Neuronal stem cell (in vitro differentiated cells): ENCODE data around the gene ANKRD62.
A peak's percentile ranks its signal among the peaks of the same experiment; 100 is the strongest.

Source experiments
- DNase-seq: peaks from one replicate; pipeline ENCODE4 v3.0.0-alpha.2; 2013; ENCODE audit warnings: low spot score
- H2AFZ ChIP-seq: one replicate; pipeline ENCODE4 v1.6.1; 2013; ENCODE audit warnings: mild to moderate bottlenecking, low read length, inconsistent platforms
- H2AK5ac ChIP-seq: 2 replicates; pipeline ENCODE4 v1.6.1; 2013; ENCODE audit warnings: low read depth, mild to moderate bottlenecking, inconsistent platforms, low read length, moderate library complexity, mixed read lengths
- H2BK120ac ChIP-seq: 2 replicates; pipeline ENCODE4 v1.6.1; 2013; ENCODE audit warnings: low read depth, mild to moderate bottlenecking, inconsistent platforms, low read length, moderate library complexity, mixed read lengths
- H2BK12ac ChIP-seq: one replicate; pipeline ENCODE4 v1.6.1; 2013; ENCODE audit warnings: low read length, inconsistent platforms
- H2BK15ac ChIP-seq: 2 replicates; pipeline ENCODE4 v1.6.1; 2013; ENCODE audit warnings: mild to moderate bottlenecking, low read length, inconsistent platforms, mixed read lengths
- H2BK5ac ChIP-seq: one replicate; pipeline ENCODE4 v1.6.1; 2013; ENCODE audit warnings: inconsistent platforms, mild to moderate bottlenecking, low read length, moderate library complexity
- H3K14ac ChIP-seq: one replicate; pipeline ENCODE4 v1.6.1; 2013; ENCODE audit warnings: low read length, inconsistent platforms
- H3K18ac ChIP-seq: 2 replicates; pipeline ENCODE4 v1.6.1; 2013; ENCODE audit warnings: low read length, inconsistent platforms
- H3K23ac ChIP-seq: 2 replicates; pipeline ENCODE4 v1.6.1; 2013; ENCODE audit warnings: low read depth, mild to moderate bottlenecking, mixed read lengths, low read length, inconsistent platforms; ENCODE audit not compliant: poor library complexity
- H3K27ac ChIP-seq: replicated peaks from 3 replicates; pipeline ENCODE4 v1.5.1; 2013; ENCODE audit warnings: low read length, inconsistent platforms
- H3K27me3 ChIP-seq, 3 experiments: 2 replicates each; pipeline ENCODE4 v1.6.1; 2013; ENCODE audit warnings: low read length in 3 of 3, mild to moderate bottlenecking in 2 of 3, inconsistent platforms in 1 of 3, low read depth in 1 of 3, mixed read lengths in 1 of 3, moderate library complexity in 1 of 3; ENCODE audit not compliant: control insufficient read depth in 3 of 3, insufficient read depth in 3 of 3
- H3K36me3 ChIP-seq, 2 donors: replicated peaks in 1 of 2; 2 replicates each; pipeline ENCODE4 v1.6.1; 2013; ENCODE audit warnings: low read length in 2 of 2; ENCODE audit not compliant: control insufficient read depth in 2 of 2, insufficient read depth in 2 of 2
- H3K4ac ChIP-seq: 2 replicates; pipeline ENCODE4 v1.6.1; 2013; ENCODE audit warnings: inconsistent platforms, mild to moderate bottlenecking, low read length, moderate library complexity
- H3K4me1 ChIP-seq, 2 donors: 1 replicate in 1 of 2; 2 replicates in 1 of 2; pipeline ENCODE4 v1.6.1; 2013; ENCODE audit warnings: low read length in 2 of 2, low read depth in 1 of 2; ENCODE audit not compliant: control insufficient read depth in 2 of 2, insufficient read depth in 1 of 2
- H3K4me2 ChIP-seq: one replicate; pipeline ENCODE4 v1.6.1; 2013; ENCODE audit warnings: mild to moderate bottlenecking, low read length, inconsistent platforms; ENCODE audit not compliant: insufficient read depth, poor library complexity, severe bottlenecking
- H3K4me3 ChIP-seq, 2 donors: 2 replicates each; pipeline ENCODE4 v1.5.1; 2013; ENCODE audit warnings: low read length in 2 of 2, mild to moderate bottlenecking in 2 of 2, inconsistent platforms in 1 of 2, moderate library complexity in 1 of 2
- H3K79me1 ChIP-seq: one replicate; pipeline ENCODE4 v1.6.1; 2013; ENCODE audit warnings: low read depth, mild to moderate bottlenecking, inconsistent platforms, low read length, moderate library complexity
- H3K9ac ChIP-seq: one replicate; pipeline ENCODE4 v1.6.1; 2013; ENCODE audit warnings: mild to moderate bottlenecking, low read depth, low read length, inconsistent platforms; ENCODE audit not compliant: poor library complexity
- H3K9me3 ChIP-seq, 2 donors: replicated peaks in 1 of 2; 2 replicates each; pipeline versions ENCODE3 to v1.6.1; 2013; ENCODE audit warnings: low read length in 2 of 2, mild to moderate bottlenecking in 2 of 2, inconsistent platforms in 1 of 2, low read depth in 1 of 2, mixed read lengths in 1 of 2, moderate library complexity in 1 of 2; ENCODE audit not compliant: control insufficient read depth in 2 of 2, insufficient read depth in 1 of 2
- H4K8ac ChIP-seq: one replicate; pipeline ENCODE4 v1.6.1; 2013; ENCODE audit warnings: low read depth, mild to moderate bottlenecking, inconsistent platforms, low read length, moderate library complexity
- H4K91ac ChIP-seq: one replicate; pipeline ENCODE4 v1.6.1; 2013; ENCODE audit warnings: low read length, low read depth, mild to moderate bottlenecking, inconsistent platforms; ENCODE audit not compliant: poor library complexity
- WGBS, 2 donors: extraction: QIAGEN DNeasy Blood & Tissue Kit; methylation state at CpG; one replicate each; pipeline ENCODE4 v1.1.7; 2013; ENCODE audit warnings: missing lambda C conversion rate in 2 of 2, mixed read lengths in 1 of 2; ENCODE audit not compliant: insufficient read length in 2 of 2, insufficient replicate concordance in 1 of 2; ENCODE audit errors: extremely low coverage in 2 of 2; 5-methylcytosine and 5-hydroxymethylcytosine counted together

The ANKRD62 gene

DNA sequence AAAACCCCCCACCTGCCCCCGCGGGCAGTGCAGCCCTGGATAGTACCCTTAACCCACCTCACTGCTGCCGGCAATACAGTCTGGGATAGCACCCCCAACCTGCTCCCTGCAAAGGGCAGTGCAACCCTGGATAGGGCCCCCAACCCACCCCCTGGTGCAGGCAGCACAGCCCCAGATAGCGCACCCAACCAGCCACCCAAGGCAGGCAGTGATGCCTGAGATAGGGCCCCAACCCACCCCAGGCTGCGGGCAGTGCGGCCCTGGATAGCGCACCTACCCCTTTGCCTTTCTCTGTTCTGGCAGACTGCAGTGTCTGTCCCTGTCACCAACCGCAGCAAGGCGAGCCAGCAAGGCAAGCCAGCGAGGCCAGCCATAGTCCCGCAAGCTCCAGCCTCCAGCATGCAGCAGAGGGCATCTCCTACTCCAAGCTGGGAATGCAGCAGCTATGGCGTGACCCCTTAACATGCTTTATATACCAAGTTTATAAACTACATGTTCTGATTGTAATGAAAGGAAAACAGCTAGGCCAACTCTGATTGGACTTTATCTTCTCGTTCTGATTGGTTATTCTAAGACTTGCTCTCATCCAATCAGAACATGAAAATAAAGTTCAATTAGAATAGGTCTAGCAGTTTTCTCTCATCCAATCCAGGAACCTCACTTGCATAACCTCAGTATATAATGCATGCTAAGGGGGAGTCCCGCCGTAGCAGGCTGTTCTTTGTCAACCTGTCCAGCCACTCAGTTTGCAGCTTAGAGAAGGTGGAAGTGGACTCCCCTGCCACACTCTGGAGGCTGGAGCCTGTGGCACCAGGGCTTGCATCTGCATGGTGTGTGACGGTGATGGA is 34.1 kb upstream of the ANKRD62 start:
- H3K27me3 ChIP-seq = peaks cover 0 to 3% (median 0%) of the 10 kb centered on the region in 3 experiments
- no peak overlapping the region for H4K8ac ChIP-seq
- no peak overlapping the region for H2BK120ac ChIP-seq
- H2AFZ ChIP-seq = no peak overlapping the region
- no peaks in the 10 kb centered on the region for H3K79me1 ChIP-seq
- H3K4me1 ChIP-seq = no peaks in the 10 kb centered on the region
- no peaks in the 10 kb centered on the region for H3K36me3 ChIP-seq
- H2BK5ac ChIP-seq = no peak overlapping the region
- no peak overlapping the region for H3K4me3 ChIP-seq
- no peaks in the 10 kb centered on the region for H3K9me3 ChIP-seq
- H2AK5ac ChIP-seq = peak overlapping the region; percentile 61
- H2BK15ac ChIP-seq = no peak overlapping the region
- no peak overlapping the region for H3K4me2 ChIP-seq
- no peak for DNase-seq
- H3K23ac ChIP-seq = peak overlapping the region; percentile 47
- H2BK12ac ChIP-seq = peak overlapping the region; percentile 49
- peak overlapping the region; percentile 52 for H3K18ac ChIP-seq
- H3K4ac ChIP-seq = no peak overlapping the region
- peak overlapping the region; percentile 17 for H4K91ac ChIP-seq
- H3K9ac ChIP-seq = no peak overlapping the region
- H3K27ac ChIP-seq = no peak overlapping the region
- peak overlapping the region; percentile 79 for H3K14ac ChIP-seq
- WGBS, 2 donors = no CpG with 5 or more reads among the region's 16 CpGs

DNA sequence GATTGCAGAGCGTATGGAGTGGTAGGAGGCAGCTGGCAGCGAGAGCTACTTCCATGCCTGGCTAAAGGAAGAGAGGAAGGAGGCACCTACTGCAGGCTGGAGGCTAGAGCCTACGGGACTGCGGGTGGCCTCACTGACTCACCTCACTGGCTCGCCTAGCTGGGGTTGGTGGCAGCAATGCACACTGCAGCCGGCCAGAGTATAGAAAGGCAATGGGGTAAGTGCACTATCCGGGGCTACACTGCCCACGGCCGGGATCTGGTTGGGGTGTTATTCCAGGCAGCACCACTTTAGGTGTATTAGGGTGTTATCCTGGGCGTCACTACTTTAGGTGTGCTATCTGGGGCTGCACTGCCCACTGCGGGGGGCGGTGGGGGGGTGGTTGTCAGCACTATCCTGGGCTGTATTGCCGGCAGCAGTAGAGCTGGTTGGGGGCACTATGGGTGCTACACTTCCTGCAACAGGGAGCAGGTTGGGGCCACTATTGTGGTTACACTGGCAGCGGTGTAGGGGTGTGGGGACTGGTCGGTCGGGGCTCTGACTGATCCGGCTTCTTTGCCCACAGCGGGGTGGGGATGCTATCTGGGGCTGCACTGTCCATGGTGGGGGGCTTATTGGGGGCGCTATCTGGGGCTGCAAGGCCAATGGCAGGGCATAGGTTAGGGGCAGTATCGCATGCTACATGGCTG is 33.3 kb upstream of the ANKRD62 start:
- peak overlapping the region; percentile 61 for H2AK5ac ChIP-seq
- peak overlapping the region; percentile 52 for H3K18ac ChIP-seq
- peak overlapping the region; percentile 44 for H3K9ac ChIP-seq
- no peak overlapping the region for H3K14ac ChIP-seq
- peak overlapping the region; percentile 47 for H3K23ac ChIP-seq
- no CpG with 5 or more reads among the region's 20 CpGs for WGBS, 2 donors
- no peak overlapping the region for H2BK120ac ChIP-seq
- no peak overlapping the region for H2BK5ac ChIP-seq
- no peaks in the 10 kb centered on the region for H3K4me1 ChIP-seq
- no peak overlapping the region for H2AFZ ChIP-seq
- H2BK12ac ChIP-seq = peak overlapping the region; percentile 49
- H4K8ac ChIP-seq = no peak overlapping the region
- H4K91ac ChIP-seq = no peak overlapping the region
- H3K27me3 ChIP-seq = peaks cover 0 to 3% (median 0%) of the 10 kb centered on the region in 3 experiments
- DNase-seq = no peak
- H3K27ac ChIP-seq = no peak overlapping the region
- no peaks in the 10 kb centered on the region for H3K9me3 ChIP-seq
- no peak overlapping the region for H3K4me3 ChIP-seq
- H3K4me2 ChIP-seq = no peak overlapping the region
- no peak overlapping the region for H3K4ac ChIP-seq
- no peaks in the 10 kb centered on the region for H3K36me3 ChIP-seq
- H3K79me1 ChIP-seq = no peaks in the 10 kb centered on the region
- H2BK15ac ChIP-seq = no peak overlapping the region

DNA sequence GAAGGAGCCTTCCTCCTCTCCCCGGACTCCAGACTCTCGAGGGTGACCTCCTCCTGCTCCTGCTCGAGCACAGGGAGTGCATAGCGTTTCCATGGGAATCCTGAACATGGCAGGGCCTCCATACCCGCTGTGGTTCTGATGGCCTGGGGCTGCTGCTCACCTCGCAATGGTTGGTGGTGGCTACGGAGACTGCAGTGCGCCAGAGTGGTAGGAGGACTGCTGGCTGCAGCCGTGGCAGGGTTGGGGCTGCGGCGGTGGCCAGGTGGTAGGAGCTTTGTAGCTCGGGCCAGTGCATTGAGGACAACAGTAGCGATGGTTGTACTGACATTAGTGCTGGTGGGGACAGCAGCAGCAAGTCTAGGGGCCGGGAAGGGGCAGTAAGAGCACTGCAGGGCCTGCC is 32.0 kb upstream of the ANKRD62 start:
- H2BK12ac ChIP-seq = no peak overlapping the region
- no peaks in the 10 kb centered on the region for H3K9me3 ChIP-seq
- H3K18ac ChIP-seq = peak overlapping the region; percentile 83
- DNase-seq = no peak
- no peaks in the 10 kb centered on the region for H3K79me1 ChIP-seq
- H2BK5ac ChIP-seq = no peak overlapping the region
- no peak overlapping the region for H3K4me3 ChIP-seq
- peak overlapping the region; percentile 82 for H3K14ac ChIP-seq
- no peaks in the 10 kb centered on the region for H3K27me3 ChIP-seq
- H3K36me3 ChIP-seq = no peaks in the 10 kb centered on the region
- no peak overlapping the region for H2BK15ac ChIP-seq
- H3K4me2 ChIP-seq = no peak overlapping the region
- no peak overlapping the region for H4K91ac ChIP-seq
- H2BK120ac ChIP-seq = no peak overlapping the region
- peak overlapping the region; percentile 80 for H3K23ac ChIP-seq
- no peak overlapping the region for H3K27ac ChIP-seq
- peak overlapping the region; percentile 56 for H2AK5ac ChIP-seq
- H3K4ac ChIP-seq = no peak overlapping the region
- no CpG with 5 or more reads among the region's 14 CpGs for WGBS, 2 donors
- no peaks in the 10 kb centered on the region for H3K4me1 ChIP-seq
- H2AFZ ChIP-seq = no peak overlapping the region
- no peak overlapping the region for H4K8ac ChIP-seq
- H3K9ac ChIP-seq = no peak overlapping the region

DNA sequence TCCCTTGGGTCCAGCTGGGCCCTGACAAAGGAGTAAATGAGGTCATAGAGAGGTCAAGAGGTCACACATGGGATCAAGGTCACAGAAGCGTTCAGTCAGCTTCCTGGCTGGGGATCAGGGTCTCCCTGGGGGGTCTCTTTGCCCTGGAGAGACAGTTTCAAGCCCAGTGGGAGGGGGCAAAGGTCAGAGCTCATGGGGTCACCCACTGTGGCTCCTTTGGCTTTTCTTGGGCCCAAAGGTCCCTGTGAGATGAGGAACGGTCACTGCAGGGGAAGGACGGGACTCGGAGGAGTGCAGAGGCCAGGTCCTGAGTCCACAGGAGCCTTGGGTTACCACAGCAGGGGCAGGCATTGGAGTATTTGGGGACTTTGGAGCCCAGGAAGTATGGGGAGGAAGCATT is 30.7 kb upstream of the ANKRD62 start:
- Histone ChIP-seq H3K27ac (no peak overlapping the region), H3K79me1 (no peaks in the 10 kb centered on the region), H3K4me2 (no peak overlapping the region), H3K4me3 (no peak overlapping the region), H3K4me1 (no peaks in the 10 kb centered on the region), H3K4ac (no peak overlapping the region), H4K91ac (no peak overlapping the region), H3K36me3 (no peaks in the 10 kb centered on the region), H2AK5ac (no peak overlapping the region), H3K27me3 (no peaks in the 10 kb centered on the region), H2BK15ac (no peak overlapping the region), H4K8ac (no peak overlapping the region), H2BK5ac (no peak overlapping the region), H3K18ac (no peak overlapping the region), H2BK120ac (no peak overlapping the region), H2AFZ (no peak overlapping the region), H2BK12ac (no peak overlapping the region), H3K23ac (no peak overlapping the region), H3K9me3 (no peaks in the 10 kb centered on the region), H3K14ac (peak overlapping the region; percentile 38), H3K9ac (no peak overlapping the region)
- no peak for DNase-seq
- WGBS, 2 donors = no CpG with 5 or more reads among the region's 4 CpGs
